GM06990 (cell line): ENCODE measurements around the gene ST6GALNAC6.

ENCODE experiments used
- DNase-seq: peaks from one replicate; pipeline ENCODE4 v3.0.0-alpha.2; 2011; ENCODE audit not compliant: insufficient read length; ENCODE audit errors: extremely low read depth
- H3K27me3 ChIP-seq: replicated peaks from 2 replicates; pipeline ENCODE4 v1.6.0; 2011; ENCODE audit warnings: low read length; ENCODE audit not compliant: control insufficient read depth, insufficient read depth
- H3K36me3 ChIP-seq: 2 replicates; pipeline ENCODE4 v1.5.1; 2011; ENCODE audit warnings: low read length; ENCODE audit not compliant: control insufficient read depth, insufficient read depth
- H3K4me3 ChIP-seq: replicated peaks from 2 replicates; pipeline ENCODE4 v1.5.1; 2011; ENCODE audit warnings: low read depth, mild to moderate bottlenecking, control low read depth, low read length
- CTCF ChIP-seq: IDR thresholded peaks from 2 replicates; pipeline ENCODE4 v1.5.1; 2011; ENCODE audit warnings: low read length, control low read depth, mild to moderate bottlenecking, inconsistent platforms; ENCODE audit not compliant: insufficient read depth, poor library complexity, severe bottlenecking

The ST6GALNAC6 gene

GRCh38 chr9:127854960-127855359 is 44.4 kb downstream of the ST6GALNAC6 start:
- Histone ChIP-seq H3K36me3 (no peaks in the 10 kb centered on the region), H3K27me3 (no peaks in the 10 kb centered on the region), H3K4me3 (no peak overlapping the region)
- no peak for TF ChIP-seq CTCF
- no peak for DNase-seq

- no peak within 1 kb of the TSS for H3K4me3 ChIP-seq
- no peak for DNase-seq
- no peak for TF ChIP-seq CTCF
- H3K27me3 ChIP-seq = no peaks in the 10 kb centered on the region
- H3K36me3 ChIP-seq = no peaks in the 10 kb centered on the region
Measured at GRCh38 chr9:127854184-127854806, 45.1 kb downstream of the ST6GALNAC6 start, which contains the start of gene ENG. ENG (minus strand) TSS chr9:127854658; CDS start chr9:127854355, 303 bp downstream.

- no peak overlapping the region for H3K4me3 ChIP-seq
- no peak for DNase-seq
- no peak for TF ChIP-seq CTCF
Measured at GRCh38 chr9:127853312-127854183, 45.9 kb downstream of the ST6GALNAC6 start.

GRCh38 chr9:127852829-127853228 is 46.6 kb downstream of the ST6GALNAC6 start:
- H3K27me3 ChIP-seq = no peaks in the 10 kb centered on the region
- no peaks in the 10 kb centered on the region for H3K36me3 ChIP-seq
- no peak overlapping the region for H3K4me3 ChIP-seq
- DNase-seq = no peak
- TF ChIP-seq CTCF = no peak

More at GRCh38 chr9:127853312-127854183, 45.9 kb downstream of the ST6GALNAC6 start:
- Histone ChIP-seq H3K27me3 (no peaks in the 10 kb centered on the region), H3K36me3 (no peaks in the 10 kb centered on the region)

- no peaks in the 10 kb centered on the region for H3K27me3 ChIP-seq
- no peak overlapping the region for H3K4me3 ChIP-seq
- no peaks in the 10 kb centered on the region for H3K36me3 ChIP-seq
- no peak for DNase-seq
- TF ChIP-seq CTCF = no peak
Measured at GRCh38 chr9:127850286-127850830, 49.0 kb downstream of the ST6GALNAC6 start.
